ENCODE data around the gene GLIS2.

The GLIS2 gene

GRCh38 chr16:4383591-4384444, 68.0 kb downstream of the GLIS2 start:
- no peak for TF ChIP-seq CTCF (IDR thresholded peaks at IDR 0.05)
- Histone ChIP-seq H3K27me3 (ENCODE audit: control insufficient read depth, insufficient read depth, low read length) (no peaks in the 10 kb centered on the region), H3K79me2 (no peaks in the 10 kb centered on the region), H3K27ac (no peak overlapping the region), H3K36me3 (ENCODE audit: control insufficient read depth, insufficient read depth, low read length) (no peaks in the 10 kb centered on the region), H3K9me3 (ENCODE audit: control insufficient read depth, low read length) (no peaks in the 10 kb centered on the region), H3K4me1 (peaks cover 6% of the 10 kb centered on the region), H3K4me3 (ENCODE audit: low read depth, low read length) (no peak overlapping the region), H3K4me2 (ENCODE audit: low read length) (no peak overlapping the region), H2AFZ (no peak overlapping the region), H3K9ac (no peak overlapping the region)

- H3K4me2 ChIP-seq (ENCODE audit: low read length) = no peak overlapping the region
- no peak overlapping the region for H3K9ac ChIP-seq
- no peaks in the 10 kb centered on the region for H3K79me2 ChIP-seq
- no peaks in the 10 kb centered on the region for H3K36me3 ChIP-seq (ENCODE audit: control insufficient read depth, insufficient read depth, low read length)
- no peak overlapping the region for H3K27ac ChIP-seq
- no peak overlapping the region for H2AFZ ChIP-seq
- H3K4me1 ChIP-seq = peaks cover 6% of the 10 kb centered on the region
- H3K9me3 ChIP-seq (ENCODE audit: control insufficient read depth, low read length) = no peaks in the 10 kb centered on the region
- no peak for TF ChIP-seq CTCF (IDR thresholded peaks at IDR 0.05)
- H3K4me3 ChIP-seq (ENCODE audit: low read depth, low read length) = no peak overlapping the region
- H3K27me3 ChIP-seq (ENCODE audit: control insufficient read depth, insufficient read depth, low read length) = no peaks in the 10 kb centered on the region
These were observed 68.7 kb downstream of the GLIS2 start for GRCh38 chr16:4384509-4384942.

GRCh38 chr16:4385066-4385788, 69.4 kb downstream of the GLIS2 start:
- Histone ChIP-seq H3K4me1 (peaks cover 5% of the 10 kb centered on the region), H2AFZ (no peak overlapping the region), H3K27ac (no peak overlapping the region), H3K79me2 (no peaks in the 10 kb centered on the region), H3K9ac (no peak overlapping the region), H3K27me3 (ENCODE audit: control insufficient read depth, insufficient read depth, low read length) (no peaks in the 10 kb centered on the region), H3K4me3 (ENCODE audit: low read depth, low read length) (no peak overlapping the region), H3K36me3 (ENCODE audit: control insufficient read depth, insufficient read depth, low read length) (no peaks in the 10 kb centered on the region), H3K4me2 (ENCODE audit: low read length) (no peak overlapping the region), H3K9me3 (ENCODE audit: control insufficient read depth, low read length) (no peaks in the 10 kb centered on the region)
- no peak for TF ChIP-seq CTCF (IDR thresholded peaks at IDR 0.05)

- TF ChIP-seq CTCF (IDR thresholded peaks at IDR 0.05) = no peak
- H3K9me3 ChIP-seq (ENCODE audit: control insufficient read depth, low read length) = no peaks in the 10 kb centered on the region
- H3K79me2 ChIP-seq = no peaks in the 10 kb centered on the region
- no peak overlapping the region for H3K4me2 ChIP-seq (ENCODE audit: low read length)
- no peaks in the 10 kb centered on the region for H3K27me3 ChIP-seq (ENCODE audit: control insufficient read depth, insufficient read depth, low read length)
- no peak overlapping the region for H2AFZ ChIP-seq
- H3K9ac ChIP-seq = no peak overlapping the region
- H3K4me1 ChIP-seq = no peaks in the 10 kb centered on the region
- H3K27ac ChIP-seq = no peak overlapping the region
- no peak overlapping the region for H3K4me3 ChIP-seq (ENCODE audit: low read depth, low read length)
- no peaks in the 10 kb centered on the region for H3K36me3 ChIP-seq (ENCODE audit: control insufficient read depth, insufficient read depth, low read length)
These were observed 70.1 kb downstream of the GLIS2 start for GRCh38 chr16:4385789-4386450.
